SK-N-SH treated with all-trans-retinoic acid at 6 μM for 48 hours (cell line): ENCODE measurements around the gene RUNX3.

Source experiments
- ATAC-seq: fragments of 200-7000 bp; cut with Tn5 transposase; 3 replicates; pipeline ENCODE4 v1.9.1; 2020; ENCODE audit warnings: mild to moderate bottlenecking, moderate library complexity
- ARNTL ChIP-seq: fragments of 450-650 bp; formaldehyde crosslinking; IDR thresholded peaks from 2 replicates; pipeline ENCODE4 v1.5.0; 2020; ENCODE audit warnings: low read depth, mild to moderate bottlenecking, moderate library complexity, borderline replicate concordance
- BACH2 ChIP-seq: fragments of 250-450 bp; sonication (Bioruptor Pico); IDR thresholded peaks from 2 replicates; pipeline ENCODE4 v1.9.0; 2021; ENCODE audit warnings: mild to moderate bottlenecking, borderline replicate concordance
- CREB5 ChIP-seq: fragments of 250-450 bp; sonication (Bioruptor Pico); IDR thresholded peaks from 2 replicates; pipeline ENCODE4 v1.5.1; 2020; ENCODE audit warnings: low read depth, mild to moderate bottlenecking, moderate library complexity
- CSRNP3 ChIP-seq: fragments of 250-450 bp; sonication (Bioruptor Pico); IDR thresholded peaks from 2 replicates; pipeline ENCODE4 v1.5.1; 2021; ENCODE audit warnings: mild to moderate bottlenecking, moderate library complexity
- ESRRG ChIP-seq: fragments of 250-450 bp; sonication (Bioruptor Pico); IDR thresholded peaks from 2 replicates; pipeline ENCODE4 v1.6.1; 2021; ENCODE audit warnings: mild to moderate bottlenecking
- GLIS3 ChIP-seq: fragments of 250-450 bp; sonication (Bioruptor Pico); IDR thresholded peaks from 2 replicates; pipeline ENCODE4 v1.5.0; 2020; ENCODE audit warnings: mild to moderate bottlenecking, moderate library complexity
- ISL1 ChIP-seq: fragments of 250-450 bp; sonication (Bioruptor Pico); IDR thresholded peaks from 2 replicates; pipeline ENCODE4 v2.1.2; 2022; ENCODE audit warnings: mild to moderate bottlenecking, moderate library complexity
- OSR1 ChIP-seq: fragments of 250-450 bp; sonication (Bioruptor Pico); IDR thresholded peaks from 2 replicates; pipeline ENCODE4 v1.8.0; 2022; ENCODE audit warnings: moderate library complexity, mild to moderate bottlenecking, inconsistent platforms
- PATZ1 ChIP-seq: fragments of 250-450 bp; sonication (Bioruptor Pico); IDR thresholded peaks from 2 replicates; pipeline ENCODE4 v1.8.0; 2020; ENCODE audit warnings: mild to moderate bottlenecking, moderate library complexity, borderline replicate concordance
- POU6F1 ChIP-seq: fragments of 250-450 bp; sonication (Bioruptor Pico); IDR thresholded peaks from 2 replicates; pipeline ENCODE4 v1.8.0; 2021; ENCODE audit warnings: low read depth, mild to moderate bottlenecking, moderate library complexity, borderline replicate concordance
- RARB ChIP-seq: fragments of 250-450 bp; sonication (Bioruptor Pico); IDR thresholded peaks from 2 replicates; pipeline ENCODE4 v1.8.0; 2021; ENCODE audit warnings: mild to moderate bottlenecking, moderate library complexity
- TCF4 ChIP-seq: fragments of 250-450 bp; sonication (Bioruptor Pico); IDR thresholded peaks from 2 replicates; pipeline ENCODE4 v1.8.0; 2021; ENCODE audit warnings: mild to moderate bottlenecking, moderate library complexity, borderline replicate concordance
- TOX ChIP-seq: fragments of 250-450 bp; sonication (Bioruptor Pico); IDR thresholded peaks from 2 replicates; pipeline ENCODE4 v1.8.0; 2021; ENCODE audit warnings: mild to moderate bottlenecking, moderate library complexity, borderline replicate concordance
- TSHZ2 ChIP-seq: fragments of 250-450 bp; sonication (Bioruptor Pico); IDR thresholded peaks from 2 replicates; pipeline ENCODE4 v1.5.0; 2020; ENCODE audit warnings: mild to moderate bottlenecking, moderate library complexity
- ZC3H10 ChIP-seq: fragments of 250-450 bp; sonication (Bioruptor Pico); IDR thresholded peaks from 2 replicates; pipeline ENCODE4 v1.5.1; 2021; ENCODE audit warnings: mild to moderate bottlenecking, moderate library complexity
- ZFP3 ChIP-seq: fragments of 250-450 bp; sonication (Bioruptor Pico); IDR thresholded peaks from 2 replicates; pipeline ENCODE4 v1.5.0; 2020; ENCODE audit warnings: mild to moderate bottlenecking, moderate library complexity
- ZFP30 ChIP-seq: fragments of 450-650 bp; formaldehyde crosslinking; IDR thresholded peaks from 2 replicates; pipeline ENCODE4 v1.5.0; 2022; ENCODE audit warnings: mild to moderate bottlenecking, moderate library complexity
- ZNF565 ChIP-seq: fragments of 450-650 bp; formaldehyde crosslinking; conservative IDR thresholded peaks from 2 replicates; pipeline ENCODE4 v1.5.0; 2020; ENCODE audit warnings: low read depth, mild to moderate bottlenecking, moderate library complexity
- ZNF70 ChIP-seq: fragments of 450-650 bp; formaldehyde crosslinking; IDR thresholded peaks from 2 replicates; pipeline ENCODE4 v1.5.0; 2020; ENCODE audit warnings: mild to moderate bottlenecking, moderate library complexity
- ZNF8 ChIP-seq: fragments of 450-650 bp; formaldehyde crosslinking; IDR thresholded peaks from 2 replicates; pipeline ENCODE4 v1.5.0; 2020; ENCODE audit warnings: mild to moderate bottlenecking, moderate library complexity

The RUNX3 gene

GRCh38 chr1:24968941-24969585, 39.0 kb upstream of the RUNX3 start (continued):
- TF ChIP-seq ZNF8 (CRISPR knock-in tag) (no peak), OSR1 (CRISPR knock-in tag) (no peak), BACH2 (CRISPR knock-in tag) (no peak)

GRCh38 chr1:24967962-24968361, 37.9 kb upstream of the RUNX3 start:
- ATAC-seq, result no peak
- TF ChIP-seq TSHZ2 (CRISPR knock-in tag) (no peak), ZNF70 (no peak), BACH2 (CRISPR knock-in tag) (no peak), GLIS3 (CRISPR knock-in tag) (no peak), ARNTL (no peak), PATZ1 (CRISPR knock-in tag) (no peak), CSRNP3 (CRISPR knock-in tag) (no peak), CREB5 (CRISPR knock-in tag) (no peak), TCF4 (no peak), ZC3H10 (no peak), TOX (CRISPR knock-in tag) (no peak)

- ATAC-seq, result no peak
- no peak for TF ChIP-seq TCF4
- TF ChIP-seq ZFP30 (CRISPR knock-in tag), result no peak
- no peak for TF ChIP-seq POU6F1 (CRISPR knock-in tag)
- TF ChIP-seq ISL1, result no peak
- no peak for TF ChIP-seq TOX (CRISPR knock-in tag)
- no peak for TF ChIP-seq ZNF565 (CRISPR knock-in tag)
- TF ChIP-seq ESRRG (CRISPR knock-in tag), result no peak
- no peak for TF ChIP-seq GLIS3 (CRISPR knock-in tag)
- no peak for TF ChIP-seq RARB (CRISPR knock-in tag)
- TF ChIP-seq ZC3H10, result no peak
- no peak for TF ChIP-seq ZNF8 (CRISPR knock-in tag)
- no peak for TF ChIP-seq ZFP3 (CRISPR knock-in tag)
- no peak for TF ChIP-seq ZNF70
- no peak for TF ChIP-seq ARNTL
- no peak for TF ChIP-seq CREB5 (CRISPR knock-in tag)
- TF ChIP-seq TSHZ2 (CRISPR knock-in tag), result no peak
- TF ChIP-seq PATZ1 (CRISPR knock-in tag), result no peak
Measured at GRCh38 chr1:24967555-24967954, 37.5 kb upstream of the RUNX3 start.
